HepG2 (cell line): ENCODE results near the gene CFAP54. TPM values are rescaled to one million over a fixed set of nuclear protein-coding genes. Genes with fewer than 3 reads are reported as not detected.
A peak's percentile ranks its signal among the peaks of the same experiment; 100 is the strongest.

Experiments
- ATAC-seq: fragments of 200-7000 bp; cut with Tn5 transposase; 3 replicates; pipeline ENCODE4 v1.9.1; 2020; ENCODE audit warnings: mild to moderate bottlenecking, moderate library complexity
- BruUV-seq: library from RNA; stranded (reverse); fragments of 400-500 nt; replicated peaks from 2 replicates; lab custom pipeline; 2021; lab: Mats Ljungman, UMichigan
- CTCF ChIA-PET: fragments of 300-600 bp; formaldehyde crosslinking; extraction: SDS; loops from one replicate; lab custom pipeline; 2021; ENCODE audit warnings: low total read pairs, inconsistent platforms, low intra/inter-chr PET ratio; lab: Yijun Ruan, JAX
- POLR2A ChIA-PET: fragments of 350-600 bp; sonication (Branson Sonifier 250); formaldehyde crosslinking; loops from one replicate; lab custom pipeline; 2020; ENCODE audit warnings: antibody characterized with exemption, inconsistent platforms; lab: Yijun Ruan, JAX
- DNase-seq: peaks from one replicate; pipeline ENCODE4 v3.0.0-alpha.2; 2015; ENCODE audit warnings: low spot score
- FAIRE-seq: peaks from 3 replicates; lab custom pipeline; 2011; peaks lifted over from hg19 to GRCh38; lab: Jason Lieb, UNC
- H2AFZ ChIP-seq: one replicate; pipeline ENCODE4 v1.6.1; 2011; ENCODE audit warnings: low read length, inconsistent platforms
- H3K27ac ChIP-seq: fragments of 300-600 bp; 3 replicates; pipeline ENCODE4 v1.8.0; 2011; ENCODE audit warnings: mixed run types, mild to moderate bottlenecking, mixed read lengths, low read length, inconsistent platforms; ENCODE audit not compliant: insufficient read depth; ENCODE audit errors: extremely low read length
- H3K27me3 ChIP-seq, 2 experiments: fragments of 200-600 bp in 1 of 2; 2 replicates in 1 of 2; 3 replicates in 1 of 2; pipeline versions ENCODE4 v1.6.0 to v1.8.0; 2011; ENCODE audit warnings: low read length in 2 of 2, mild to moderate bottlenecking in 2 of 2, moderate library complexity in 2 of 2, inconsistent platforms in 1 of 2; ENCODE audit not compliant: insufficient read depth in 2 of 2, control insufficient read depth in 1 of 2
- H3K36me3 ChIP-seq, 2 experiments: fragments of 200-600 bp in 1 of 2; replicated peaks in 1 of 2; 2 replicates in 1 of 2; 3 replicates in 1 of 2; pipeline versions ENCODE4 v1.5.1 to v1.8.0; 2011; ENCODE audit warnings: low read length in 2 of 2, inconsistent platforms in 1 of 2; ENCODE audit not compliant: insufficient read depth in 2 of 2, control insufficient read depth in 1 of 2
- H3K4me1 ChIP-seq: 2 replicates; pipeline ENCODE4 v1.5.1; 2012; ENCODE audit warnings: low read length, inconsistent platforms; ENCODE audit not compliant: insufficient read depth
- H3K4me2 ChIP-seq: 2 replicates; pipeline ENCODE4 v1.6.0; 2011; ENCODE audit warnings: low read depth, low read length, inconsistent platforms
- H3K4me3 ChIP-seq, 3 experiments: fragments of 200-600 bp in 1 of 3; sonication (generic), shearing (Covaris generic) in 1 of 3; replicated peaks in 1 of 3; 2 replicates each; pipeline ENCODE4 v1.5.1; 2011 to 2016; ENCODE audit warnings: low read length in 3 of 3, inconsistent platforms in 2 of 3, low read depth in 2 of 3, mild to moderate bottlenecking in 2 of 3, control low read depth in 1 of 3, mixed read lengths in 1 of 3; ENCODE audit not compliant: insufficient read depth in 1 of 3
- H3K79me2 ChIP-seq: one replicate; pipeline ENCODE4 v1.6.1; 2011; ENCODE audit warnings: low read length, inconsistent platforms; ENCODE audit not compliant: insufficient read depth
- H3K9ac ChIP-seq: 2 replicates; pipeline ENCODE4 v1.6.0; 2011; ENCODE audit warnings: mild to moderate bottlenecking, low read depth, low read length, inconsistent platforms; ENCODE audit not compliant: insufficient read depth
- H3K9me3 ChIP-seq: 2 replicates; pipeline ENCODE4 v1.5.1; 2012; ENCODE audit warnings: mild to moderate bottlenecking, low read length
- H4K20me1 ChIP-seq: 2 replicates; pipeline ENCODE4 v1.6.0; 2011; ENCODE audit warnings: inconsistent platforms, mild to moderate bottlenecking, low read length, moderate library complexity; ENCODE audit not compliant: insufficient read depth
- CC2D1A ChIP-seq: sonication (generic); formaldehyde crosslinking; IDR thresholded peaks from 2 replicates; pipeline ENCODE4 v1.8.1; 2023; ENCODE audit warnings: mild to moderate bottlenecking, missing genetic modification reagents
- ELF1 ChIP-seq: sonication (generic); formaldehyde crosslinking; IDR thresholded peaks from 2 replicates; pipeline ENCODE4 v1.4.0; 2020; ENCODE audit warnings: missing genetic modification reagents
- ETV5 ChIP-seq: IDR thresholded peaks from 2 replicates; pipeline ENCODE4 v1.6.1; 2018; ENCODE audit warnings: missing biosample characterization, missing genetic modification reagents, inconsistent platforms, borderline replicate concordance
- FOSL2 ChIP-seq: sonication (generic); formaldehyde crosslinking; IDR thresholded peaks from 2 replicates; pipeline ENCODE4 v1.4.0; 2020; ENCODE audit warnings: missing genetic modification reagents
- FOXP4 ChIP-seq: sonication (generic); formaldehyde crosslinking; IDR thresholded peaks from 2 replicates; pipeline ENCODE4 v1.4.0; 2020; ENCODE audit warnings: missing genetic modification reagents
- GABPA ChIP-seq, 2 experiments: IDR thresholded peaks; 2 replicates each; pipeline ENCODE4 v1.6.1; 2011 to 2016; ENCODE audit warnings: low read depth in 2 of 2, low read length in 1 of 2, missing biosample characterization in 1 of 2, missing genetic modification characterization in 1 of 2
- GABPB1 ChIP-seq: IDR thresholded peaks from 2 replicates; pipeline ENCODE4 v1.6.1; 2016; ENCODE audit warnings: mild to moderate bottlenecking, missing genetic modification reagents, moderate library complexity, missing compliant biosample characterization
- HINFP ChIP-seq: sonication (generic); formaldehyde crosslinking; IDR thresholded peaks from 2 replicates; pipeline ENCODE4 v1.4.0; 2020; ENCODE audit warnings: low read depth, mild to moderate bottlenecking, missing genetic modification reagents
- HOXD1 ChIP-seq: sonication (generic); formaldehyde crosslinking; IDR thresholded peaks from 2 replicates; pipeline ENCODE4 v1.5.0; 2020; ENCODE audit warnings: missing genetic modification reagents
- MAFF ChIP-seq: IDR thresholded peaks from 2 replicates; pipeline ENCODE4 v1.6.1; 2011; ENCODE audit warnings: low read depth, low read length, improper control_type of control experiment
- MAFK ChIP-seq, 2 experiments: IDR thresholded peaks in 1 of 2; conservative IDR thresholded peaks in 1 of 2; 2 replicates each; pipeline ENCODE4 v1.6.1; 2011; ENCODE audit warnings: improper control_type of control experiment in 2 of 2, low read length in 2 of 2
- MTA3 ChIP-seq: sonication (generic); formaldehyde crosslinking; IDR thresholded peaks from 2 replicates; pipeline ENCODE4 v1.4.0; 2020; ENCODE audit warnings: missing genetic modification reagents
- NFE2 ChIP-seq: sonication (generic); formaldehyde crosslinking; IDR thresholded peaks from 2 replicates; pipeline ENCODE4 v1.4.0; 2020; ENCODE audit warnings: missing genetic modification reagents
- NFE2L2 ChIP-seq: fragments of 150-350 bp; IDR thresholded peaks from 2 replicates; pipeline ENCODE4 v1.6.1; 2014; ENCODE audit warnings: low read length
- NR2F2 ChIP-seq: IDR thresholded peaks from 2 replicates; pipeline ENCODE4 v1.6.1; 2012; ENCODE audit warnings: low read depth, inconsistent platforms, borderline replicate concordance
- SAP130 ChIP-seq: IDR thresholded peaks from 2 replicates; pipeline ENCODE4 v1.6.1; 2016; ENCODE audit warnings: low read depth
- ZGPAT ChIP-seq: IDR thresholded peaks from 2 replicates; pipeline ENCODE4 v1.6.1; 2016; ENCODE audit warnings: mild to moderate bottlenecking
- ZMYM4 ChIP-seq: sonication (generic); formaldehyde crosslinking; IDR thresholded peaks from 2 replicates; pipeline ENCODE4 v1.8.1; 2023; ENCODE audit warnings: mild to moderate bottlenecking, missing genetic modification reagents
- ZNF30 ChIP-seq: sonication (generic); formaldehyde crosslinking; IDR thresholded peaks from 2 replicates; pipeline ENCODE4 v1.5.0; 2020; ENCODE audit warnings: mild to moderate bottlenecking, missing genetic modification reagents
- ZNF556 ChIP-seq: sonication (generic); formaldehyde crosslinking; IDR thresholded peaks from 2 replicates; pipeline ENCODE4 v1.4.0; 2020; ENCODE audit warnings: mild to moderate bottlenecking, missing genetic modification reagents, borderline replicate concordance
- ZNF644 ChIP-seq: IDR thresholded peaks from 2 replicates; pipeline ENCODE4 v1.6.1; 2016; ENCODE audit warnings: low read depth
- ZNF766 ChIP-seq: sonication (generic); formaldehyde crosslinking; IDR thresholded peaks from 2 replicates; pipeline ENCODE4 v1.5.0; 2020; ENCODE audit warnings: missing genetic modification reagents, borderline replicate concordance
- WGBS: methylation state at CpG from one replicate; pipeline ENCODE4 v1.1.6; 2017; ENCODE audit warnings: low lambda C conversion rate; 5-methylcytosine and 5-hydroxymethylcytosine counted together
- in situ Hi-C: cut with HindIII; loops from 2 replicates; pipeline ENCODE4 v1.10.0; 2017; ENCODE audit warnings: low pct_unique_long_range_greater_than_20kb; ENCODE audit not compliant: extremely low pct_ligation_motif_present
- intact Hi-C: fragments of 100-400 bp; cut with micrococcal nuclease; formaldehyde crosslinking; loops from one replicate; pipeline ENCODE4 v1.10.0; 2022; ENCODE audit not compliant: unreplicated experiment
- polyA plus RNA-seq, 8 experiments: library from polyadenylated mRNA; depleted of rRNA in 3 of 8; stranded (reverse) in 7 of 8; unstranded in 1 of 8; fragments of >200 nt; fragmentation: Illumina TruSeq in 4 of 8; extraction: Trizol in 4 of 8; gene quantifications; 2 replicates each; pipeline versions ENCODE4 v1.2.1 to v1.2.3, GENCODE V29; 2011 to 2016; ENCODE audit warnings: low read depth in 4 of 8, missing spikeins in 1 of 8, mixed read lengths in 1 of 8; ENCODE audit not compliant: insufficient read depth in 1 of 8
- total RNA-seq, 5 experiments: library from RNA; depleted of rRNA; stranded (reverse); fragments of >200 nt; fragmentation: Illumina TruSeq; extraction: Trizol; gene quantifications; 2 replicates each; pipeline ENCODE4 v1.2.3, GENCODE V29; 2016; ENCODE audit warnings: low read depth in 1 of 5

The CFAP54 gene
- total and polyA plus RNA-seq, 2 of the 13 experiments (the other 11 are each of a cell fraction or from before 2014, with no cell fraction given): not detected

GRCh38 chr12:96501133-96501761 lies 11.9 kb downstream of the CFAP54 start:
- peak overlapping the region; percentile 34 for H2AFZ ChIP-seq
- 0% methylated on average over 5 of the region's 5 CpGs for WGBS
- TF ChIP-seq FOSL2: peak; percentile 41; the same call in 1 of the 2 replicates
- peak; percentile 81 for TF ChIP-seq ZNF644 (CRISPR knock-in tag)
- TF ChIP-seq NFE2 (CRISPR knock-in tag): peak; percentile 79
- TF ChIP-seq HOXD1 (CRISPR knock-in tag): no peak
- no peak for TF ChIP-seq ZNF766 (CRISPR knock-in tag)
- no peak for TF ChIP-seq ZNF556 (CRISPR knock-in tag)
- TF ChIP-seq FOXP4 (CRISPR knock-in tag): 0 out of 2 replicates have a peak, but pooled peaks have one; percentile 21
- TF ChIP-seq GABPA (IDR thresholded peaks at IDR 0.05; ENCODE audit: low read depth, low read length): peak; percentile 47
- TF ChIP-seq GABPA (CRISPR knock-in tag; IDR thresholded peaks at IDR 0.05; ENCODE audit: low read depth): peak; percentile 86
- TF ChIP-seq GABPB1: peak; percentile 70
- no peak for TF ChIP-seq CC2D1A (CRISPR knock-in tag)
- peak; percentile 14; the same call in 1 of the 2 replicates for TF ChIP-seq ELF1 (CRISPR knock-in tag)
- no peak for TF ChIP-seq MTA3
- TF ChIP-seq HINFP (CRISPR knock-in tag): no peak
- peak; percentile 51; the same call in 1 of the 2 replicates for TF ChIP-seq ETV5
- TF ChIP-seq MAFK (conservative IDR thresholded peaks at IDR 0.05 in 1 of 2, IDR thresholded peaks at IDR 0.05 in 1 of 2; ENCODE audit: low read length in 2 of 2): peak; percentile 92 to 95
- peak; percentile 15; the same call in 1 of the 2 replicates for TF ChIP-seq SAP130 (CRISPR knock-in tag)
- TF ChIP-seq NFE2L2: peak; percentile 92
- no peak for TF ChIP-seq ZNF30 (CRISPR knock-in tag)
- TF ChIP-seq ZMYM4 (CRISPR knock-in tag): peak; percentile 29; the same call in 1 of the 2 replicates
- peak; percentile 86 for TF ChIP-seq MAFF
- TF ChIP-seq ZGPAT (CRISPR knock-in tag): 0 out of 2 replicates have a peak, but pooled peaks have one; percentile 19
- TF ChIP-seq NR2F2: no peak

More at GRCh38 chr12:96501133-96501761, 11.9 kb downstream of the CFAP54 start:
- POLR2A ChIA-PET: no interaction called here
- no peaks in the 10 kb centered on the region for H3K79me2 ChIP-seq
- intact Hi-C loops (loop anchor here (5.0 kb wide), 1 partner anchor 284 kb away; no protein-coding TSS in a partner anchor), in situ Hi-C loops (loop anchor here (25.0 kb wide), 1 partner anchor 289 kb away; no protein-coding TSS in a partner anchor)
- FAIRE-seq (no peak), ATAC-seq (peak; percentile 63), DNase-seq (peak; percentile 55)
- no peaks in the 10 kb centered on the region for H3K36me3 ChIP-seq
- H3K4me2 ChIP-seq: peak overlapping the region; percentile 60
- no peaks in the 10 kb centered on the region for H3K27me3 ChIP-seq
- H4K20me1 ChIP-seq: no peaks in the 10 kb centered on the region
- H3K9ac ChIP-seq: no peak overlapping the region
- H3K9me3 ChIP-seq: no peaks in the 10 kb centered on the region
- CTCF ChIA-PET: no interaction called here
- H3K4me1 ChIP-seq: peaks cover 26% of the 10 kb centered on the region
- BruUV-seq: no TSS peak
- H3K27ac ChIP-seq: no peak overlapping the region
- peak overlapping the region in 2 of 3 experiments; percentile 11 to 12; a peak in 1 of 6 replicates for H3K4me3 ChIP-seq
